HG03159 (cell line): ENCODE data around the gene MTMR3.

Source experiments
- ATAC-seq: cut with Tn5 transposase; IDR thresholded peaks from one replicate; pipeline ENCODE4 v1.9.1; 2021; ENCODE audit warnings: mild to moderate bottlenecking, moderate library complexity; ENCODE audit not compliant: unreplicated experiment

The MTMR3 gene

GRCh38 chr22:29997516-29997915, 114.5 kb downstream of the MTMR3 start:
- no peak for ATAC-seq

DNA sequence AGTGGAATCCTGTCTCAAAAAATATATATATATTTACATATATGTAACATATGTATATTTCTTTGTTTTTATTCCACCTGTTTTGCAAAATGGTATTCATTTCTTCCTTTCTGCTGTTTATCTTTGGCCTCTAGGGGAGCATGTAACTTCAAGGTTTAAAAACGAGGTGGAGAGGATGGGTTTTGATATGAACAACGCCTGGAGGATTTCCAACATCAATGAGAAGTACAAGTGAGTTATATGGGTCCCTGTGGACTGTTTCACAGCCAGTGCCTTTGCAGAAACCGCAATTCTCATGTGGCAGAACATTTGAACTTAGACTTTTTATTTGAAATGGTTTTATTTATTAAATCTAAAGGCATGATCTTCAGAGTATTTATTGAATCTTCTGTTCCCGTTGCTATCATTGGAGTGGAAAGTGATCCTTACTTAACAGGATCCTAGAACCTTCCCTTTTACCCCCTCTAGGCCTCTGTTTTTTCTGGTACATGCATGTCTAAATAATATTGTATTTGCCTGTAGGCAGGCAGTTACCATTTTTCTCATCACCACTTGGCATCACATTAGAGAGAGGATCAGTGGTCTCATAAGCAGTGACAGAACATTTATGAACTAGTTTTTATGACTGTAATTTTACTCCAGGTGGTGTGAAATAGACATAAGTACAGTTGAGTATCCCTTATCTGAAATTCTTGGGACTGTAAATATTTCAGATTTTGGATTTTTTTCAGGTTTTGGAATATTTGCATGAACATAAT, 115.8 kb downstream of the MTMR3 start:
- no peak for ATAC-seq

DNA sequence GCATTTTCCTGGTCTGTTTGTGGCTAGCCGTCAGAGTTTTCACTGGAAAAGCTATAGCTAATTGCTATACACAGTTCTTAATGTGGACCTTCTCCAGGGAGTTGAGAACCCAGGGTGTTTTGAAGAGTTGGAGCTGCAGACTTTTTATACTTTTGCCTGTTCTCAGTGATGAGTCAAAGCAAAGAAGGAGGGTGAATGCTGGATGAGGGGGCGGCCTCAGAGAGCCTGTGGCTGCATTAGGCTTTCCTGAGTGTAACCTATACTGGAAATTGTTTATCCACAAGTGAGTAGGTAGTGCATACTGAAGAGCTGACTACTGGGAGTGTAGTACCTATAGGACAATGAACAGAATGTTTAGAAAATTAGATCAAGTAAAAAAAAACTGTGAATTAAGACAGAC, 117.6 kb downstream of the MTMR3 start:
- ATAC-seq, result no peak

- no peak for ATAC-seq
Observed at GRCh38 chr22:30001459-30001858, 118.5 kb downstream of the MTMR3 start.

GRCh38 chr22:30002861-30003486, 120.0 kb downstream of the MTMR3 start:
- ATAC-seq, result no peak

GRCh38 chr22:30004101-30004500, 121.1 kb downstream of the MTMR3 start:
- no peak for ATAC-seq

- ATAC-seq, result no peak
Observed at GRCh38 chr22:30004694-30005093, 121.7 kb downstream of the MTMR3 start.

- ATAC-seq, result no peak
Observed at GRCh38 chr22:30005213-30005857, 122.4 kb downstream of the MTMR3 start.

GRCh38 chr22:30007361-30007760, 124.4 kb downstream of the MTMR3 start:
- ATAC-seq, result no peak

GRCh38 chr22:30008401-30008800, 125.4 kb downstream of the MTMR3 start:
- ATAC-seq, result no peak

DNA sequence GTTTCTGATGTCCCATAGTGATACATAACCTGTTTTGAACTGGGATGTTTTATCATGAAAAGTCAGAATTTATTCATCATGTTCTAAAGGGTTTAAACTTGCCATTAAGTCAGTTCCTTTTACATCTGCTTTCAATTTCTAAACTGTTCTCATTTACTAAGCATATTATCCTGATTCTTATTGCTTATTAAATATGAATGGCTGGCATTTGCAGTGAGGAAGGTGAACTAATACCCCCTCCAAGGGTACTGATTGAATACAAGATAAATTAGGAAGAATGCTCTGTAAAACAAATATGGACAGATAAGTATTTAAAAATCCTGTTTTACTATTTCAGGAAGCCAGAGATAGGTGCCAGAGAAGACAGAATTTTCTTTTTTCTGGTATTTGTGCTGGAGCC, 126.5 kb downstream of the MTMR3 start:
- no peak for ATAC-seq

- ATAC-seq, result no peak
Observed at GRCh38 chr22:30010789-30011405, 127.9 kb downstream of the MTMR3 start.

DNA sequence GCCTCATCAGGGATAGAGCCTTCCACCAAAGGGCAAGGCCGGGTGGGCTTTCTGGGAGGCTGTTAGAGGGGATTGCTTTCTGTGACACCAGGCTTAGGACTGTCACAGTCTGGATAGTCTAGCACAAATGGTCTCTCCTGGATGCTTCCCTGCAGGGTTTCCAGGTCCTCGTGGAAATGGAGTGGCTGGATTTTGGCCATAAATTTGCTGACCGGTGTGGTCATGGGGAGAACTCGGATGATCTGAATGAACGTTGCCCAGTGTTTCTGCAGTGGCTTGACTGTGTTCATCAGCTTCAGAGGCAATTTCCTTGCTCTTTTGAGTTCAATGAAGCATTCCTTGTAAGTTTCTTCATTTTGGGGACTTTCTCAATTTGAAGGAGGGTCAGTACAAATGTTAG, 130.2 kb downstream of the MTMR3 start:
- no peak for ATAC-seq

GRCh38 chr22:30014244-30014643, 131.3 kb downstream of the MTMR3 start:
- no peak for ATAC-seq

- ATAC-seq, result no peak
Observed at GRCh38 chr22:30015229-30015797, 132.3 kb downstream of the MTMR3 start.

DNA sequence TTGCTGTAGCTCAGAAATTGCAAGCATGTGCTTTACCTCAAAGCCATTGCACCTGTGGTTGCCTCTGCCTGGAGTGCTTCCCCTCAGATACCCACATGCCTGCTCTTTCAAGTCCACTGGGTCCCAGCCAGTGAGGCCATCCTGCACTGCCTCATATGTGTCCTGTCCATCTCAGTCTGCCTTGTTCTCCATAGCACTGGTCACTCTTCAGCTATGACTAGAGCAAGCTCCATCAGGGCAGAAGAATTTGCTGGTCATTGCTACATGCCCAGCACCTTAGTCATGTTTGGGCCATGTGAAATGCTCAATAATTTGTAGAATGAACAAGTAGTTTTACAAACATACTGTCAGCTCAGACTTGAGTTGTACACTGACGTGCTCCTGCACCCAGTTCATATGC, 132.9 kb downstream of the MTMR3 start:
- ATAC-seq, result no peak

GRCh38 chr22:30016596-30016995, 133.6 kb downstream of the MTMR3 start:
- ATAC-seq, result no peak

DNA sequence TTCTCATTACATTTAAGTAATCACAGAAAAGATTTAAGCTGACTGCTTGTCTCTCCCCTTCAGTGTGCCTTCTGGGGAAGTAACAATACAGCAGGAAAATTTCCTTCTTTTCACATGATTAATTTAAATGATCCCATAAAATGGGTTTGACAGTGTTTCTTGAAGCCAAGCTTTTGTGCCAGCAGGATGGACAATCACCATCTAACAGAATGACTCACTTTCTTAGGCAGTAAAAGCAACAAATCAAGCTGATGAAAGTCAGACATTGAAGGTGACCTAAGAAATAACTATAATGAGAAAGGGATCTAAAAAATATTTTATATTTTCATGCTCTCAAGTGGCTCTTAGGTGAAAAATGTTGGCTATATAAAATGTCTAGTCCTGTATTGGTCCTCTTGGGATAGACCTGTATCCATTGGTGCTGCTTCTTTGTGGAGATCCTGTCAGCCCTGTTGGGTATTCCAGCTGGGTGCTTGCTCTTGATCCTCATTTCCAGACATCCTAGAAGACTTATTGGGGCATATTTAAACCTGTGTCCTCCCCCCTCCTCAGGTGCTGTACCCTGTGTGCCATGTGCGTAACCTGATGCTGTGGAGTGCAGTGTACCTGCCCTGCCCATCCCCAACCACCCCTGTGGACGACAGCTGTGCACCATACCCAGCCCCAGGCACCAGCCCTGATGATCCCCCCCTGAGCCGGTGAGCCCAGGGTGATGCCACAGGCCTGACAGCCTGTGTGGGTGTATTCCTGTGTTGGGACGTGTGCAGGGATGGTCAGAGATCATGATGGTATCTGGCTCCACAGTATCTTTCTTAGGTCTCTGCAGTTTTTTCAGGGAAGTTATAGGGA, 134.6 kb downstream of the MTMR3 start:
- ATAC-seq, result no peak

DNA sequence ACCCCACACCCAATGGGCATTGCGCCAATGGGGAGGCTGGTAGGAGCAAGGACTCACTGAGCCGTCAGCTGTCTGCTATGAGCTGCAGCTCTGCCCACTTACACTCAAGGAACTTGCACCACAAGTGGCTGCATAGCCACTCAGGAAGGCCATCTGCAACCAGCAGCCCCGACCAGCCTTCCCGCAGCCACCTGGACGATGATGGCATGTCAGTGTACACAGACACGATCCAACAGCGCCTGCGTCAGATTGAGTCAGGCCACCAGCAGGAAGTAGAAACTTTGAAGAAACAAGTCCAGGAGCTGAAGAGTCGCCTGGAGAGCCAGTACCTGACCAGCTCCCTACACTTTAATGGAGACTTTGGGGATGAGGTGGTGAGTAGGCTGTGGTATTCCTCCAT, 137.5 kb downstream of the MTMR3 start:
- ATAC-seq, result no peak

- no peak for ATAC-seq
Observed at GRCh38 chr22:30021338-30021737, 138.4 kb downstream of the MTMR3 start.
